ENCODE data around the gene NEUROG2.

DNA sequence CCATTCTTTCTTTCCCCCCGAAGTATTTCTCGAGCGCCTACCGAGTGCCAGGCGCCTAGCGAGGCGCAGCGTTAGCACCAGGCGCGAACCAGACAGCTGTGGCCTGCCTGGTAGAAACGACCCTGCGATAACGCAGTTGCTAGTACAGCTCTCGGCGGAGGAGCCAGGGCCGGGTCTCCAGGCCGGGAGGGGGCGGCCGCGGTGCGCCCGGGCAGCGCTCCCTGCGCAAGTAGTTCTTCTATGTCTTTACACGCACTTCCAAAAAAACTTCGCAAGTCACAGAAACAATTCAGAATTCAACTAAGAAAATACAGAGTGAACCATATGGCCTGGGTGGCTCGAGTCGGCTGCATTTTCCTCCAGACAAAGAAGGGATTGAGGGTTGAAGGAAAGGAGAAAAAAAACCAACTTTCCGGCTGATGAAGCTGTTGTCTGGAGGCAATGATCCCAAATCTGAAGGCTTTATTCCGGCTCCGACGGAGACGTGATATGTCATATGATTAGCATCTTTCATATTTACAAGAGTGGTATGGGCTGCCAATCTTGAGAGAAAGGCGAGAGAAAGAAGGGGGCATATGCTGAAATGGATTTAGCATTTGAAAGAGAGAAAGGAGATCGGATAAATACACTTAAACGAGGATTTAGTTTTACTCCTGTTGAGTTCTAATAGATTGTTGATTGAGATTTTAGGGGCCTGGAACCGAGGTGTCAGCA is 7.2 kb upstream of the NEUROG2 start:
- TF ChIP-seq CTCF (IDR thresholded peaks at IDR 0.05) (no peak), POLR2A (IDR thresholded peaks at IDR 0.05) (no peak), EP300 (IDR thresholded peaks at IDR 0.05) (no peak), POLR2AphosphoS5 (IDR thresholded peaks at IDR 0.05) (no peak)
